A549 treated with dexamethasone at 1 μM for 4 hours (cell line): Measurements from ENCODE around the gene MCRIP2. TPM values are rescaled to one million over a fixed set of nuclear protein-coding genes. Genes with fewer than 3 reads are reported as not detected.

Source experiments
- total RNA-seq: library from RNA; stranded (reverse); fragments of 200-300 nt; extraction: Qiagen RNA extraction; gene quantifications from 5 replicates; pipeline ENCODE4 v1.2.3, GENCODE V29; 2022

The MCRIP2 gene, protein sequence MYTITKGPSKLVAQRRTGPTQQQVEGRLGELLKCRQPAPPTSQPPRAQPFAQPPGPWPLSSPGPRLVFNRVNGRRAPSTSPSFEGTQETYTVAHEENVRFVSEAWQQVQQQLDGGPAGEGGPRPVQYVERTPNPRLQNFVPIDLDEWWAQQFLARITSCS
- 16.4 to 33.0 TPM (median 29.6 TPM) in 5 replicates for total RNA-seq

DNA sequence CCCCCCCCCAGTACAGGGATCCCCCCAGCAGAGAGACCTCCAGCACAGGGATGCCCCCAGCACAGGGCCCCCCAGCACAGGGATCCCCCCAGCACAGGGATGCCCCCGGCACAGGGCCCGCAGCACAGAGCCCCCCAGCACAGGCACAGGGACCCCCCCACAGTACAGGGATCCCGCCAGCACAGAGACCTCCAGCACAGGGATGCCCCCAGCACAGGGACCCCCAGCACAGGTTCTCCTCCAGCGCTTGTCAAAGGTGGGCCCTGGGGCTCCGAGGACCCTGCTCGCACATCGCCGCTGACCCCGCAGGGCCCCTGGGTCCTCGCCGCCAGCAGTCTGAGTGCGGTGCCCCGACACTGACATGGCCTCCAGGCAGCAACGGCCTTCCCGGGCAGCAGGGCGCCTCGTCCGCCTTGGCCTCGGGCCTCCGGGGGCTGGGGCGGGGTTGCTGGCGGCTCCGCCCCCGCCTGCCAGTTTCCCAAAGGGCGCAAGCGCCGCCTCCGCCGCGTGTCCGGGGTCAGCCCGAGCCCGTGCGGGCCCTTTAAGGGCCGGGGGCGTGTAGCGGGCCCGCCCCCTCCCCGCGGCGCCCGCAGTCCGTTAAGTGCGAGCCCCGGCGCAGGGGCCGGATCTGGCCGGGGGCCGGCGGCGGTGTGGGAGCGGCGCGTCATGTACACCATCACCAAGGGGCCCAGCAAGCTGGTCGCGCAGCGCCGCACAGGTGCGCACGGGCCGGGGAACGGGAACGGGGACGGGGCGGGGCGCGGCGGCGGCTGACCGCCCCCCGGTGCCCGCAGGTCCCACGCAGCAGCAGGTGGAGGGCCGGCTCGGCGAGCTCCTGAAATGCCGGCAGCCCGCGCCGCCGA lies at the start of gene MCRIP2:
Gene MCRIP2, plus strand, starts transcription at position 503 of the 863 bp plus-strand sequence. Its CDS starts 164 bp downstream, at position 667.

DNA sequence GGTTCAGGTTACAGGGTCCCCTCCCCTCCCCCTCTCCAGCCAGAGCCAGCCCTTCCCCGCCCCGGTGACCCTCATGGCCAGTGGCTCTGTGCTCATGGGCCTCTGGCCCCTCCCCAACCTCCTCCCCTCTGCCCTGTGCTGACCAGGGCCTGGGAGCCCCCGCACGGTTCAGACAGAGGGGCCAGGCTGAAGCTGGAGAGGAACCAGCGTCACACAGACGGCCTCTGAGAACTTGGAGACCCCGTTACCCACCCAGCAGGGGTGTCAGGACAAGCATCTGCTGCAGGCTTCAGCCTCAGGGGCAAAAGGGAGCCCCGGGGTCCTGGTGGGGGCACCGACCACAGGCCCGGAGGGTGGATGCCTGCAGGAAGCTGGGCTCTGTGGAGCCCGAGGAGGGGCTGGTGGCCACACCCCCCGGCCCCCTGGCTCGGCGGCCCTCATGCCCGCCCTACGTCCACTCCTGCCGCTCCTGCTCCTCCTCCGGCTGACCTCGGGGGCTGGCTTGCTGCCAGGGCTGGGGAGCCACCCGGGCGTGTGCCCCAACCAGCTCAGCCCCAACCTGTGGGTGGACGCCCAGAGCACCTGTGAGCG lies 10.7 kb upstream of the MCRIP2 start, which contains the start of gene WFIKKN1:
Gene WFIKKN1, plus strand, starts transcription at position 171 of the 591 bp plus-strand sequence. Its CDS starts 269 bp downstream, at position 440.

DNA sequence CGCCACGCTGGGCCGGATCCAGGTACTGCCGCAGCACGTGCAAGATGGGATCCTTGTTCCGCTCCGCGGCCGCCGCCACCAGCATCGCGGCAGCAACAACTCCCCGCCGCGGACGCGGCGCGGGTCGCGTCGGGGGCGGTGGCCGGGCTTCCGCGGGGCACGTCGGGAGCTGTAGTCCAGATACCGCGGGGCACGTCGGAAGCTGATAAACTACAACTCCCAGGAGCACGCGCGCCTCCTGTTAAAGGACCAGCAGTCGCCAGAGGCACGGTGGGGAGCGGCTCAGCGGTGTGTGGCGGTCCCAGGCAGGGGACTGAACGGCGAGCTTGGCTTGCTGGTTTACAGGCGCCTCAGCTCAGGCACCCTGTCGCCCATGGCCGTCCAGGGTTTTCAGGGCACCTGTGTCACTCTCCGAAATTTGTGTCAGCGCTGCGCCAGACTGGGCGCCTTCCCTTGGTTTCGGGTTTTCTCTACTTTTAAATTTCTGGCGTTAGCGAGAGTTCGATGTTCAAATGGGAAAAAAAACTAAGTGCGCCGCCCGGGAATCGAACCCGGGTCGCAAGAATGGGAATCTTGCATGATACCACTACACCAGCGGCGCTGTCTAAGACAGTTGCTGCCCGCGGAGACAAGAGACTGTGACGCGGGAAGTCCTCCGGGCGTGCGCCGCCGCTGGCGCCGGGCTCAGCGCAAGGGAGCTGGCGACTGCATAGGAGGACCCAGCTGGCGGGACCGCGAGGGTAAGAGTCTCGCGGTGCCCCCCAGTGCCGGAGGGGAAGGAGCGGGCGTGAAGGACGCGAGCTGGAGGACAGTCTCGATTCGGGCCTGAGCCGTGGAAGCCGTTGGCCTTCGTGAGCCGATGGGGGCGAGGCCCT lies 5.2 kb upstream of the MCRIP2 start, which contains the start of gene METTL26:
Gene METTL26, minus strand, starts transcription at position 100 of the 875 bp plus-strand sequence. Its CDS starts 15 bp downstream, at position 85.

DNA sequence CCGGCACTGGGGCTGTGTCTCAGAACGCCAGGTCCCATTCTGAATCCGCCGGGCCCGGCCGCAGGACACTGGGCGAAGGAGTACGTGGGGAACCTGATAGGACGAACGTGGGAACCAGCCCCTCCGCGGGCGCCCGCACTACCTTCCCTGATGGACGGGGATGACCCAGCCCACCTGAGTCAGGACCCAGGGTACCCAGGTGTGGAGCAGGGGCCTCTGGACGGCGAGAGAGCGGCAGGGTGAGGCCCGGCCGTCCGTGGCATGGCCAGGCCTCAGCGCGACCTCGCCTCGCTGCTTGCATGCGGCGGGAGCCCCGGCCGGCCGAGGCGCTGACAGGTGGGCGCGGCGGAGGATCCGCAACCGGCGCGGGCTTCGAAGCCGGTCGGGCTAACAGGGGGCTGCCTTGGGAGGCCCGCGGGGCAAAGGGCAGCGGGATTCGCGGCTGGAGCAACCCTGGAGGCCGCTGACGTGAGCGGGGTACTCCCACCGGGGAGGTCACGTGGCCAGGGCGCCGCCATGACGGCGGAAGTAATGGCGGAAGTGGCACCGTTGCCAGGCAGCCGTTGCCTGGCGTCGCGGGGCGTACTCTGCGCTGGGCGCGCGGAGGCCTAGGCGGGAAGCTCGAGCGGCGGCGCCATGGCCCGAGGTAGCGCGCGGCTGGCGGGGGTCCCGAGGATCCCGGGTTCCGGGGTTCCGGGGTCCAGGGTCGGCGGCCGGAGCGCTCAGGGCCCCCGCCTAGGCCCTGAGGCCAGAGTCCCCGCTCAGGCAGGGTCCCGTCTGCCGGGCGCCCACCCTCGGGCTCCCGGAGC lies 7.4 kb downstream of the MCRIP2 start, which contains the start of gene WDR90:
Gene WDR90, plus strand, starts transcription at position 585 of the 809 bp plus-strand sequence. Its CDS starts 52 bp downstream, at position 637.

DNA sequence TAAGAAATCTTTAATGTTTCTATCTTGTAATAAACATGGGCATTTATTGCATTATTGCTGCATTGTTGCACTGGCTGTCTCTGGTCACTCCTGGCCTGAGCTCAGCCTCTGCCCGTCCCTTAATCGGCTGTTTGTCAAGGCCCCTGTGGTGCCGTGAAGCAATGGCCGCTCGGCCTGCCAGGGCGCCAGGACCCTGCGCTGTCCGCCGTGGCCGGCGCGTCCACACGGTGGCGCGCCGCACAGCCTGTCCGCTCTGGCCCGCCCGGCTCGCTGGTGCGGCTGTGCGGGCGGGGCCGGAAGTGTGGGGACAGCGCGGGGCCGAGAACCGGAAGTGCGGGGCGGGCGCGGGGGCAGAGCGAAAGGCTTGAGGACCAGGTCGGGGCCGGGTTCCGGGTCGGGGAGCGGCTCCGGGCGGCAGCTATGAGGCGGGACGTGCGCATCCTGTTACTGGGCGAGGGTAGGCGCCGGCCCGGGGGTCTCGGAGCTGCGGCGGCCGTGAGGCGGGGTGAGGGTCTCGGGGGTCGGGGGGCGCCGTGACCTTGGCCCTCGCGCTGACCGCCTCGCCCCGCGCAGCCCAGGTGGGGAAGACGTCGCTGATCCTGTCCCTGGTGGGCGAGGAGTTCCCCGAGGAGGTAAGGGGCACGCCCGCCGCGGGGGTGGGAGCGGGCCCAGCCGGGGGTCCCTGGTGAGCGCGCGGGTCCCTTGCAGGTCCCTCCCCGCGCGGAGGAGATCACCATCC lies 26.3 kb downstream of the MCRIP2 start, which contains the start of gene RHOT2:
Gene RHOT2, plus strand, starts transcription at position 353 of the 739 bp plus-strand sequence. Its CDS starts 68 bp downstream, at position 421.

DNA sequence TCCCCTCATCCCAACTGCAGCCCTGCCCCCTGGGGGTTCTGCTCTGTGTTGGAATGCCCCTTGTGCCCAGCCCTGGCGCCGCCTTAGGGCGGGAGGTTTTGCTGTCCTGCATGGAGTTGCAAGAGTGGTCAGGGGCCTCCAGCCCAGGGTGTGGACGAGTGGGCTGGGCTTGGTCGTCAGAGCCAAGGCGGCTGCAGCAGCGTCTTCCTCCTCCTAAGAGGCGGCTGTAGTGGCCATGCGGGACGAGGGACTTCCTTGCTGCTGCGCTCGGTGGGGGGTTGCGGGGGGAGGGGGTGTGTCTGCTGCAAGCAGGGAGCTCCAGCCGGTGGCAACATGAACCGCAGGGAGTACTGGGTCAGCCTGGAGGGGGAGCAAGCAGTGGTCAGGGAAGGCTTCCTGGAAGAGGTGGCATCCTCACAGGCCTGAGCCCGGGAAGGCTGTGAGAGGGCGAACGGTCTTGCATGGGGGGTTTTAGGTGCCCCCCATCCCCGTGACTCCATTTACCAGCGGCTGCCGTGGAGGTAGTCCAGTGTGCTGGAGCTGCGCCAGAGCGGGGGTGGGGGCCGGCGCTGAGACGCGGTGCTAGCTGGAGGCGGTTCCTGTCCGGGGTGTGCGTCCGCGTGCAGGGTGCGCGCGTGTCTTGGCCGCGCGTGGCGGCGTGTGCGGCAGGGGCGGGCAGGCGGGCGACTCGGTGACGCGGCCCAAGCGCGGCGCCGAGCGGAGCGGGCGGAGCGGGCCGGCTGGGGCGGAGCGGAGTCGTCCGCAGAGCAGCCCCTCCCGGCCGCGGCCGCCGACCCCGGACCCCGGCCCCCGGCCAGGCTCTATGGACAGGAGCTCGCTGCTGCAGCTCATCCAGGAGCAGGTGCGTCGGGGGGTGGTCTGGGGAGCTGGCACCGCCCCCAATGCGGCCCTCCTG lies 33.6 kb downstream of the MCRIP2 start, which contains the start of gene RHBDL1:
Gene RHBDL1, plus strand, starts transcription at position 704 of the 916 bp plus-strand sequence. Its CDS starts 120 bp downstream, at position 824.

DNA sequence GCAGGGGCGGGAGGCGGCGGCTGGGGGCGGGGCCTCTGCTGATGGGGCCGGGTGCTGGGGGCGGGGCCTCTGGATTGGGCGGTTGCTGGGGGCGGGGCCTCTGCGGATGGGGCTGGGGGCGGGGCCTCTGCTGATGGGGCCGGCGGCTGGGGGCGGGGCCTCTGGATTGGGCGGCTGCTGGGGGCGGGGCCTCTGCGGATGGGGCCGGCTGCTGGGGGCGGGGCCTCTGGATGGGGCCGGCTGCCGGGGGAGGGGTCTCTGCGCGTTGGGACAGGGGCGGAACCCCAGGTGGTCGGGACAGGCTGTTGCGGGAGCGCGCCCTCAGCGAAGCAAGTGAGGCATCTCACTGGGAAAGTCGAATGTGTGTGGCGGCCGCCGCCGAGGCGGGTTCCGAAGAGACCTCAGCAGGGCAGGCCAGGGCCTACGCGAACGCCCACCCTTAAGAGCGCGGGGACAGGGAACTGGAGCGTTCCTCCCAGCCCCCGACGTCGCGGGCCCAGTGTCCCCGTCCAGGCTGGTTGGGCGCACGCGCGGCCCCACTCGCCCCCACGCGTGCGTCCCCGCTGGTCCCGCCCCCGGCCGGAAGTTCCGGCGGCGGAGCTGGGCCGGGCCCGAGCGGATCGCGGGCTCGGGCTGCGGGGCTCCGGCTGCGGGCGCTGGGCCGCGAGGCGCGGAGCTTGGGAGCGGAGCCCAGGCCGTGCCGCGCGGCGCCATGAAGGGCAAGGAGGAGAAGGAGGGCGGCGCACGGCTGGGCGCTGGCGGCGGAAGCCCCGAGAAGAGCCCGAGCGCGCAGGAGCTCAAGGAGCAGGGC lies 38.4 kb downstream of the MCRIP2 start, which contains the start of gene STUB1:
Gene STUB1, plus strand, starts transcription at position 597 of the 811 bp plus-strand sequence. Its CDS starts 116 bp downstream, at position 713.

DNA sequence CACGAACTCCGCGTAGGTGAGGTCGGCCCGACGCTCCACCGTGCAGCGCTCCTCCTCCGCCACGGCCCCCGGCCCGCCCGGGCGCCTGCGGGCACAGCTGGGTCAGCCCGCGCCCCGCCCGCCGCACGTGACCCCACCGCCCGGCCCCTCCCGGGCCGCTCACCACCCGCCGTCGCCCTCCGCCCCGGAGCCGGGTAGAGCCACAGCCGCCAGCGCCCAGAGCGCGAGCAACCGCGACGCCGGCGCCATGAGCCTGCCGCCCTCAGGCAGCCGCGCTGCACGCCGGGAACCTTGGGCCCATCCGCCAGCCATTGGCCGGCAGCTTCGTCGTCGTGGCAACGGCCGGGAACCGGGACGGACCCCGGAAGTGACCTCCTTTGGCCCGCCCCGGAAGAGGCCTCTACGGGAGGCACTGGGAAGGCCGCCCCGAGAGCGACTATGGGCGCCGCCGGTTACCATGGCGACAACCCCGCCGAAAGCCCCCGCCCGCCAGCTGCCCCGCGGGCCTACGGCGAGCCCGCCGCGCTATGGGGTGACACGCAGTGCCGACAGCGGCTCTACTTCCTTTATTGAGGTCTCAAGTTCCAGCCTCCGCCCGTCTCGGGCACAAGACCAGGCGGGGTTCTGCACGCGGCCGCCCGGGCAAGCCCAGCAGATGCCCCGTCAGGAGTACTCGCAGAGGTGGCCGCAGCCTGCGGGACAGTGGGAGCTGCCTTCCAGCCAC lies 42.6 kb downstream of the MCRIP2 start, which contains the start of gene JMJD8:
Gene JMJD8, minus strand, starts transcription at position 264 of the 724 bp plus-strand sequence. Its CDS starts 15 bp downstream, at position 249.

Other genes with a start within 250 kb of the MCRIP2 start
- 275 to 460 TPM (median 445 TPM) in 5 replicates for gene NME4, start 244.6 kb upstream of the MCRIP2 start, total RNA-seq
- gene DECR2, start 239.9 kb upstream of the MCRIP2 start, total RNA-seq = 21.2 to 29.7 TPM (median 26.3 TPM) in 5 replicates
- 23.1 to 33.6 TPM (median 29.8 TPM) in 5 replicates for gene RAB11FIP3, start 216.2 kb upstream of the MCRIP2 start, total RNA-seq
- gene CAPN15, start 114.1 kb upstream of the MCRIP2 start, total RNA-seq = 34.5 to 76.4 TPM (median 71.6 TPM) in 5 replicates
- 0.11 to 0.19 TPM (median 0.15 TPM) in 5 replicates for gene PRR35, start 81.4 kb upstream of the MCRIP2 start, total RNA-seq
- gene NHLRC4, start 74.8 kb upstream of the MCRIP2 start, total RNA-seq = 0.14 to 0.26 TPM (median 0.21 TPM) in 5 replicates
- 24.2 to 41.4 TPM (median 35.5 TPM) in 5 replicates for gene PIGQ, start 71.9 kb upstream of the MCRIP2 start, total RNA-seq
- gene RAB40C, start 51.8 kb upstream of the MCRIP2 start, total RNA-seq = 10.2 to 18.4 TPM (median 18.1 TPM) in 5 replicates
- 0.07 to 0.25 TPM (median 0.18 TPM) in 5 replicates for gene WFIKKN1, start 10.8 kb upstream of the MCRIP2 start, total RNA-seq
- 83.7 to 131 TPM (median 124 TPM) in 5 replicates for gene METTL26, start 5.5 kb upstream of the MCRIP2 start, total RNA-seq
- 11.8 to 23.4 TPM (median 22.3 TPM) in 5 replicates for gene WDR90, start 7.5 kb downstream of the MCRIP2 start, total RNA-seq
- gene RHOT2, start 26.3 kb downstream of the MCRIP2 start, total RNA-seq = 48.3 to 98.6 TPM (median 83.1 TPM) in 5 replicates
- gene RHBDL1, start 33.8 kb downstream of the MCRIP2 start, total RNA-seq = 0.26 to 1.6 TPM (median 1.2 TPM) in 5 replicates
- 84.0 to 122 TPM (median 114 TPM) in 5 replicates for gene STUB1, start 38.6 kb downstream of the MCRIP2 start, total RNA-seq
- 63.2 to 85.2 TPM (median 82.5 TPM) in 5 replicates for gene JMJD8, start 42.5 kb downstream of the MCRIP2 start, total RNA-seq
- 3.7 to 6.8 TPM (median 5.6 TPM) in 5 replicates for gene WDR24, start 48.6 kb downstream of the MCRIP2 start, total RNA-seq
- gene FBXL16, start 64.0 kb downstream of the MCRIP2 start, total RNA-seq = 8.5 to 16.2 TPM (median 15.7 TPM) in 5 replicates
- gene METRN, start 73.3 kb downstream of the MCRIP2 start, total RNA-seq = 88.0 to 175 TPM (median 171 TPM) in 5 replicates
- 31.1 to 53.1 TPM (median 45.4 TPM) in 5 replicates for gene ANTKMT, start 79.3 kb downstream of the MCRIP2 start, total RNA-seq
- 2.9 to 6.2 TPM (median 4.9 TPM) in 5 replicates for gene CCDC78, start 84.6 kb downstream of the MCRIP2 start, total RNA-seq
- gene HAGHL, start 85.3 kb downstream of the MCRIP2 start, total RNA-seq = 15.8 to 17.8 TPM (median 16.5 TPM) in 5 replicates
- gene CIAO3, start 99.2 kb downstream of the MCRIP2 start, total RNA-seq = 21.1 to 29.7 TPM (median 29.0 TPM) in 5 replicates
- 2.2 to 4.3 TPM (median 2.8 TPM) in 5 replicates for gene MSLN, start 118.9 kb downstream of the MCRIP2 start, total RNA-seq
- gene RPUSD1, start 146.6 kb downstream of the MCRIP2 start, total RNA-seq = 32.4 to 56.2 TPM (median 53.1 TPM) in 5 replicates
- gene CHTF18, start 146.8 kb downstream of the MCRIP2 start, total RNA-seq = 12.2 to 27.2 TPM (median 21.9 TPM) in 5 replicates
- gene GNG13, start 158.9 kb downstream of the MCRIP2 start, total RNA-seq = not detected in 5 replicates